ENCODE data around the gene POP4. TPM values are rescaled to one million over a fixed set of nuclear protein-coding genes. Genes with fewer than 3 reads are reported as not detected.

POP4 gene
- total RNA-seq, 4 donors from 2014 or later, result 59.9 to 64.5 (median 61.3) TPM

- Histone ChIP-seq H3K36me3 (peaks cover 0 to 35% of the 10 kb centered on the region in 2 donors), H3K4me3 (no peak overlapping the region), H3K27ac (no peak overlapping the region), H3K27me3 (no peaks in the 10 kb centered on the region), H3K4me1 (no peaks in the 10 kb centered on the region), H3K9me3 (no peaks in the 10 kb centered on the region)
- DNase-seq, result no peak
- TF ChIP-seq, protein P1, sequence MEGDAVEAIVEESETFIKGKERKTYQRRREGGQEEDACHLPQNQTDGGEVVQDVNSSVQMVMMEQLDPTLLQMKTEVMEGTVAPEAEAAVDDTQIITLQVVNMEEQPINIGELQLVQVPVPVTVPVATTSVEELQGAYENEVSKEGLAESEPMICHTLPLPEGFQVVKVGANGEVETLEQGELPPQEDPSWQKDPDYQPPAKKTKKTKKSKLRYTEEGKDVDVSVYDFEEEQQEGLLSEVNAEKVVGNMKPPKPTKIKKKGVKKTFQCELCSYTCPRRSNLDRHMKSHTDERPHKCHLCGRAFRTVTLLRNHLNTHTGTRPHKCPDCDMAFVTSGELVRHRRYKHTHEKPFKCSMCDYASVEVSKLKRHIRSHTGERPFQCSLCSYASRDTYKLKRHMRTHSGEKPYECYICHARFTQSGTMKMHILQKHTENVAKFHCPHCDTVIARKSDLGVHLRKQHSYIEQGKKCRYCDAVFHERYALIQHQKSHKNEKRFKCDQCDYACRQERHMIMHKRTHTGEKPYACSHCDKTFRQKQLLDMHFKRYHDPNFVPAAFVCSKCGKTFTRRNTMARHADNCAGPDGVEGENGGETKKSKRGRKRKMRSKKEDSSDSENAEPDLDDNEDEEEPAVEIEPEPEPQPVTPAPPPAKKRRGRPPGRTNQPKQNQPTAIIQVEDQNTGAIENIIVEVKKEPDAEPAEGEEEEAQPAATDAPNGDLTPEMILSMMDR (IDR thresholded peaks at IDR 0.05 in 4 of 5, conservative IDR thresholded peaks at IDR 0.05 in 1 of 5), result no peak
- no peak for TF ChIP-seq POLR2A (IDR thresholded peaks at IDR 0.05)
- in situ Hi-C loops (cut with MboI; ENCODE audit: low sequenced_read_pairs in 4 of 4) (loop anchor here in 2 of 4 donors (25.0 kb wide), 1 partner anchor 406 kb away; the partner anchor contains the start of gene UQCRFS1 (in 2 of the 2)), intact Hi-C loops (cut with DNase I; ENCODE audit: low total_unique reads) (no loop called here)
- no peak for ATAC-seq
Observed at GRCh38 chr19:29618434-29618833, 12.4 kb downstream of the POP4 start.

DNA sequence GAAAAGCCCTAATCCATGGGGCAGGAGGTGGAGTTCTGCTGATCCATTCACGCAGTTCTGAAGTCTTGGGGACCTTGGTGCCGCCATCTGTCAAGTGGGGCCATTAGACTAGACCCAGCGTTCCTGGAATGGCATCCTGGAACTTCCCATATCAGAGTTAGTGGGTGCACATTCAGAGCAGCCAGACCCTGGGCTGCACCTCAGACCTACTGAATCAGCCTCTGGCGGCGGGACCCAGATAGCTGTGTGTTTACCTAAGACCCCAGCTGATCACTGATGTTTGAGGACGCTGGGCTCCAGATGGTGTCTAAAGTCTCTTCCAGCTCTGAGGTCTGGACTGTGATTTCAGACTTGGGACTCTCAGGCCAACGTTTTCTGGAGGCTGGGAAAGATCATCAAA is 12.8 kb downstream of the POP4 start:
- ATAC-seq (no peak), DNase-seq (no peak)
- H3K9me3 ChIP-seq, result no peaks in the 10 kb centered on the region
- no peak overlapping the region for H3K27ac ChIP-seq
- TF ChIP-seq POLR2A (IDR thresholded peaks at IDR 0.05), result no peak
- TF ChIP-seq, protein P1 (IDR thresholded peaks at IDR 0.05 in 4 of 5, conservative IDR thresholded peaks at IDR 0.05 in 1 of 5), result no peak
- H3K4me1 ChIP-seq, result no peaks in the 10 kb centered on the region
- intact Hi-C loops (cut with DNase I; ENCODE audit: low total_unique reads) (no loop called here), in situ Hi-C loops (cut with MboI; ENCODE audit: low sequenced_read_pairs in 4 of 4) (loop anchor here in 2 of 4 donors (25.0 kb wide), 1 partner anchor 407 kb away; the partner anchor contains the start of gene UQCRFS1 (in 2 of the 2))
- no peak overlapping the region for H3K4me3 ChIP-seq
- no peaks in the 10 kb centered on the region for H3K27me3 ChIP-seq
- H3K36me3 ChIP-seq, result peaks cover 0 to 31% of the 10 kb centered on the region in 2 donors

- H3K36me3 ChIP-seq, result peaks cover 0 to 10% of the 10 kb centered on the region in 2 donors
- H3K4me1 ChIP-seq, result no peaks in the 10 kb centered on the region
- no peak for ATAC-seq
- intact Hi-C loops (cut with DNase I; ENCODE audit: low total_unique reads) (no loop called here), in situ Hi-C loops (cut with MboI; ENCODE audit: low sequenced_read_pairs in 4 of 4) (loop anchor here in 2 of 4 donors (25.0 kb wide), 1 partner anchor 409 kb away; the partner anchor contains the start of gene UQCRFS1 (in 2 of the 2))
- no peaks in the 10 kb centered on the region for H3K27me3 ChIP-seq
- TF ChIP-seq, protein P1 (IDR thresholded peaks at IDR 0.05 in 4 of 5, conservative IDR thresholded peaks at IDR 0.05 in 1 of 5), result no peak
- no peak for TF ChIP-seq POLR2A (IDR thresholded peaks at IDR 0.05)
- H3K4me3 ChIP-seq, result no peak overlapping the region
- no peak for DNase-seq
- H3K9me3 ChIP-seq, result no peaks in the 10 kb centered on the region
- no peak overlapping the region for H3K27ac ChIP-seq
Observed at GRCh38 chr19:29620931-29621351, 14.9 kb downstream of the POP4 start.

GRCh38 chr19:29622166-29623070 is 16.3 kb downstream of the POP4 start:
- DNase-seq, result no peak
- no peak overlapping the region for H3K4me3 ChIP-seq
- in situ Hi-C loops (cut with MboI; ENCODE audit: low sequenced_read_pairs in 4 of 4), result loop anchor here in 2 of 4 donors (25.0 kb wide), 1 partner anchor 410 kb away; the partner anchor contains the start of gene UQCRFS1 (in 2 of the 2)
- H3K9me3 ChIP-seq, result no peaks in the 10 kb centered on the region
- intact Hi-C loops (cut with DNase I; ENCODE audit: low total_unique reads), result no loop called here
- H3K36me3 ChIP-seq, result no peaks in the 10 kb centered on the region
- no peaks in the 10 kb centered on the region for H3K27me3 ChIP-seq
- H3K4me1 ChIP-seq, result no peaks in the 10 kb centered on the region
- no peak overlapping the region for H3K27ac ChIP-seq
- TF ChIP-seq POLR2A (IDR thresholded peaks at IDR 0.05), result no peak
- TF ChIP-seq, protein P1 (IDR thresholded peaks at IDR 0.05 in 4 of 5, conservative IDR thresholded peaks at IDR 0.05 in 1 of 5), result no peak
- ATAC-seq, result no peak
